Stimulated activated naive CD8-positive, alpha-beta T cell treated with anti-CD3 and anti-CD28 coated beads, Interleukin-15, amount 100 ng/mL, for 72 hours (primary cell): Measurements from ENCODE around the gene TM4SF18.
A peak's percentile ranks its signal among the peaks of the same experiment; 100 is the strongest.
"Not testable (repeated sequence)": the region's sequence is repeated elsewhere in the genome, so short reads cannot be mapped to it uniquely, and the experiment has no call there.

Experiments
- ATAC-seq: fragments of 150-1000 bp; cut with Tn5 transposase; 2 replicates; pipeline ENCODE4 v1.10.0; 2021; ENCODE audit warnings: mild to moderate bottlenecking, moderate library complexity
- DNase-seq, 2 donors: peaks; one replicate each; pipeline ENCODE4 v3.0.0; 2021 to 2022
- H3K27ac Mint-ChIP-seq, 2 donors: one replicate each; pipeline ENCODE4 v1.8.0; 2022; ENCODE audit warnings: mild to moderate bottlenecking in 2 of 2, mixed read lengths in 2 of 2, moderate library complexity in 2 of 2
- H3K27me3 Mint-ChIP-seq: one replicate; pipeline ENCODE4 v1.8.0; 2022; ENCODE audit warnings: mixed read lengths
- H3K4me1 Mint-ChIP-seq: one replicate; pipeline ENCODE4 v1.8.0; 2022; ENCODE audit warnings: mild to moderate bottlenecking, mixed read lengths
- H3K4me3 Mint-ChIP-seq, 2 donors: one replicate each; pipeline ENCODE4 v1.8.0; 2022; ENCODE audit warnings: mild to moderate bottlenecking in 2 of 2, mixed read lengths in 2 of 2, moderate library complexity in 1 of 2
- H3K9me3 Mint-ChIP-seq, 2 donors: one replicate each; pipeline ENCODE4 v1.8.0; 2022; ENCODE audit warnings: mixed read lengths in 2 of 2

TM4SF18 gene

GRCh38 chr3:149333176-149333859 lies at the start of gene TM4SF18:
TM4SF18 (minus strand) TSS chr3:149333636; CDS start chr3:149333382, 254 bp downstream.
- no peak for ATAC-seq
- Mint-ChIP-seq H3K27me3 (no peaks in the 10 kb centered on the region), H3K27ac (no peak within 1 kb of the TSS), H3K9me3 (no peaks in the 10 kb centered on the region), H3K4me1 (no peaks in the 10 kb centered on the region), H3K4me3 (no peak within 1 kb of the TSS)
- DNase-seq = no peak

DNA sequence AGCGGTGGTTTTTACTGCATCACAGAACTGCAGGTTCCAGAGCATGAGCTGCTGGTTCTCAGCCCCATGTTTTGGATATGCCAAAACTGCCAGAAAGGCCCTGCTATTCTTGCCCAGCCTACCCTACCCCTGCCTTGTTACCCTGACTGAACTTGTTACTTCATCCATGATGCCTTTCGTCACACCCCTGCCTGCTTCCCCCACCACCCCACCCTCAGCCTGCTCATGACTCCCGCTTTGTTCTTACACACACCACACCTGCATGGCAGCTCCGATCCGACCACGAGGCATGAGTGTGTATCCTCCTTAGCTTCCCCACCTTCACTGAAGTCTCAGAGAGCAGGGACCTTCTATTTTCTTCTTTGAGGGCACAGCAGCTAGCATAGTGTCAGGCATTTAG lies 49.1 kb upstream of the TM4SF18 start:
- no peak overlapping the region for H3K4me3 Mint-ChIP-seq
- H3K4me1 Mint-ChIP-seq = no peaks in the 10 kb centered on the region
- ATAC-seq (no peak), DNase-seq (no peak)
- peaks cover 15% of the 10 kb centered on the region for H3K27me3 Mint-ChIP-seq
- no peaks in the 10 kb centered on the region for H3K9me3 Mint-ChIP-seq
- H3K27ac Mint-ChIP-seq = peak overlapping the region in 1 of 2 donors; percentile 17

DNA sequence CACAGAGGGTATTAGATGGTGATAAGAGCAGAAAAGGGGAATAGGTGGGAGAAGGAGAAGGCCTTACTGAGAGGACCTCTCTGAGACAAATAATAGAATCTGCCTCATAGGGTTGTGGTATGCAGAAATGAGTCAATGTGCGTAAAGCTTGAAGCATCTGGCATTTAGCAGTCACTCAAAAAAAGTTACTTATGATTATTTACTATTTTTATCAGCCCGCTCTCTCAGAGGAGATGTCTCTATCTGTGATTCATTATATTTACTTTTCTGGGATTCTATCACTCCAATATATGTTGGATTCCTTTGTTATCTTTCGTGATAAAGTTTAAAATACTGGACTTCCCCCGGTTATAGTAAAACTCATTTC lies 48.6 kb upstream of the TM4SF18 start:
- ATAC-seq (no peak), DNase-seq (no peak)
- Mint-ChIP-seq H3K27me3 (peaks cover 19% of the 10 kb centered on the region), H3K9me3 (no peaks in the 10 kb centered on the region), H3K4me3 (no peak overlapping the region), H3K27ac (peak overlapping the region in 1 of 2 donors; percentile 17), H3K4me1 (no peaks in the 10 kb centered on the region)

- DNase-seq (no peak), ATAC-seq (no peak)
- Mint-ChIP-seq H3K27ac (no peak overlapping the region), H3K4me3 (no peak overlapping the region), H3K9me3 (no peaks in the 10 kb centered on the region), H3K27me3 (peaks cover 24% of the 10 kb centered on the region), H3K4me1 (no peaks in the 10 kb centered on the region)
These were observed 48.0 kb upstream of the TM4SF18 start for GRCh38 chr3:149381173-149382100.

- not testable (repeated sequence) for H3K27ac Mint-ChIP-seq, H3K9me3 Mint-ChIP-seq, DNase-seq, H3K4me1 Mint-ChIP-seq, H3K4me3 Mint-ChIP-seq, ATAC-seq
- H3K27me3 Mint-ChIP-seq = peaks cover 26% of the 10 kb centered on the region
These were observed 46.8 kb upstream of the TM4SF18 start for GRCh38 chr3:149380220-149380619.

GRCh38 chr3:149378478-149379309 lies 45.3 kb upstream of the TM4SF18 start:
- Mint-ChIP-seq H3K9me3 (no peaks in the 10 kb centered on the region), H3K27ac (no peak overlapping the region), H3K27me3 (peaks cover 33% of the 10 kb centered on the region), H3K4me1 (no peaks in the 10 kb centered on the region), H3K4me3 (no peak overlapping the region)
- peak; percentile 47 for ATAC-seq
- no peak for DNase-seq

- peaks cover 37% of the 10 kb centered on the region for H3K27me3 Mint-ChIP-seq
- no peak within 1 kb of the TSS for H3K27ac Mint-ChIP-seq
- no peaks in the 10 kb centered on the region for H3K4me1 Mint-ChIP-seq
- H3K4me3 Mint-ChIP-seq = no peak within 1 kb of the TSS
- H3K9me3 Mint-ChIP-seq = no peaks in the 10 kb centered on the region
- ATAC-seq (peak; percentile 33), DNase-seq (no peak)
These were observed 44.2 kb upstream of the TM4SF18 start, which contains the start of gene TM4SF1 for GRCh38 chr3:149377408-149378364. TM4SF1 (minus strand) TSS chr3:149377649; CDS start chr3:149377547, 102 bp downstream.

- Mint-ChIP-seq H3K27me3 (peaks cover 41% of the 10 kb centered on the region), H3K9me3 (no peaks in the 10 kb centered on the region), H3K4me3 (no peak overlapping the region), H3K27ac (no peak overlapping the region), H3K4me1 (no peaks in the 10 kb centered on the region)
- DNase-seq (no peak), ATAC-seq (no peak)
These were observed 43.4 kb upstream of the TM4SF18 start for GRCh38 chr3:149376718-149377407.

DNA sequence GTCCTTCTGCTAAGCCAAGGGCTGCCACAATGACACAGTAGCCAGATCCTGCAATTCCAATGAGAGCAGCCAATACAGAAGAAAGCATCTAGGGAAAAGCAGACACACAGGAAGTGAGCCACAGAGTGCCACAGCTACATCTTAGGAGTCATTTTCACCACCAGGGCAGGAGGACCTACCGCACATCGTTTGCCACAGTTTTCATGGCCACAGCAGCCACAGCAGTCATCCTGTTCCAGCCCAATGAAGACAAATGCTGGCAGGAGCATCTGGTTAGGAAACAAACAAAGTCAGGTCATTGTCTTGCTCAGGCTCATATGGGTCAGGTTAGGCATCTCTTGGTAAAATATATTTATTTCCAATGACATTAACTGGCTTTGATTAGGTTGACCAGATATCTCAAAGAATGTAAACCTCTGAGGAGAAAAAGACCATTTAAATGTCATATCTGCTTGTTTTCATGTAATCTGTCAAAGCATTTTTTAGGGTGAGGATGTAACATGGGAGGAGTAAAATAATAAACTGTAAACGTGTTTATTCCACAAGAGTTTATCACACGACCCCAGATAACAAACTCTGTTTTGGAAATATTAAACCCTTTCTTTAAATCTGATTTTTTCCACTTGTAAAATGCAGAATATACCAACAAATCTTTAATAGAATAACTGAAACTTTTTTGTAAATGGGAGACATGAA lies 42.2 kb upstream of the TM4SF18 start:
- H3K4me1 Mint-ChIP-seq = no peaks in the 10 kb centered on the region
- no peaks in the 10 kb centered on the region for H3K9me3 Mint-ChIP-seq
- ATAC-seq = no peak
- H3K27me3 Mint-ChIP-seq = peaks cover 49% of the 10 kb centered on the region
- H3K4me3 Mint-ChIP-seq = no peak overlapping the region
- no peak for DNase-seq
- H3K27ac Mint-ChIP-seq = no peak overlapping the region

- H3K4me3 Mint-ChIP-seq = no peak overlapping the region
- H3K27ac Mint-ChIP-seq = no peak overlapping the region
These were observed 41.5 kb upstream of the TM4SF18 start for GRCh38 chr3:149374793-149375500.

GRCh38 chr3:149374391-149374790 lies 41.0 kb upstream of the TM4SF18 start:
- Mint-ChIP-seq H3K4me3 (no peak overlapping the region), H3K4me1 (no peaks in the 10 kb centered on the region), H3K9me3 (no peaks in the 10 kb centered on the region), H3K27me3 (peaks cover 49% of the 10 kb centered on the region), H3K27ac (no peak overlapping the region)
- ATAC-seq = no peak
- DNase-seq = no peak

More at GRCh38 chr3:149374793-149375500, 41.5 kb upstream of the TM4SF18 start:
- Mint-ChIP-seq H3K27me3 (peaks cover 49% of the 10 kb centered on the region), H3K4me1 (no peaks in the 10 kb centered on the region), H3K9me3 (no peaks in the 10 kb centered on the region)
- DNase-seq (no peak), ATAC-seq (no peak)

DNA sequence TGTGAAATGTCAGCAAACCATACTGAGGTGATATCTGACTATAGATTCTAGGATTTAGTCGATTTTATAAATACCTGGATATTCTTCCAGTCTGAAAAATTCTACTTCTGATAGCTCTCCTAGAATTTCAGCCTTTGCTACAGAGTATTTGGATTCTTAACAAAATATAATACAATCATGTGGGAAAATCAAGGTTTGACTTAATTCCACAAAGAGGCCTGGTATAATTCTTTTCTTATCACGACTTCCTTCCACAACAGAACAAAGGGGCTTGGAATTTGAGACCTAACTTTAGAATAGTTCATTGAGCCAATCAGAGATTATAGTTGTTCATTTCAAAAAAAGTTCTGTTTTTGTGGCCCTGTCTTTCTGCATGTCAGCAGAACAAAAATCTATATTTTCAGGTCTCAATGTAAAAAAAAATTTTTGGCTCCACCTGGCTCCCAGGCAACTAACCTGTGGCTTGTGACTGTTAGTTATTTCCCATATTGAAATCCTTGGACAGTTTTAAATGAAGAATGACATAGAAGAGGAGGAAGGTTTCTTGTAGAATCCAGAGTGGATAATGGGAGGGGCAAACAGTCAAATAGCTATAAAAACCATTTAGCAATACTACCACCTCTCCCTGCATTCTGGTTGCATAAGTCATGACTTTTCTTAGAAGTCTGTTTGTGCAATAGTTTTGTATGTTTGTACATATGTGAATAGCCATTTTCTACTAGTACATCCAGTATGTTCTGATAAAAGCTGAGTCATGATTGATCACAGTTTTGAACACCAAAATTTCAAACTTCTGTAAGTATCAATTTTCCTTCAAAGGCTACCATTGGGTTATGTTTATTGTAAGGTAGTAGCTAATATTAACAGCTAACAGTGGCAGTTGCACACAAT lies 40.0 kb upstream of the TM4SF18 start:
- H3K27ac Mint-ChIP-seq = no peak overlapping the region
- ATAC-seq = no peak
- no peak for DNase-seq
- no peaks in the 10 kb centered on the region for H3K4me1 Mint-ChIP-seq
- H3K9me3 Mint-ChIP-seq = no peaks in the 10 kb centered on the region
- H3K27me3 Mint-ChIP-seq = peaks cover 44% of the 10 kb centered on the region
- no peak overlapping the region for H3K4me3 Mint-ChIP-seq
